ENCODE results near the gene DOCK8. TPM values are rescaled to one million over a fixed set of nuclear protein-coding genes. Genes with fewer than 3 reads are reported as not detected.

The DOCK8 gene
- total RNA-seq, 1 experiment from 2014 or later, result 0.37 TPM

DNA sequence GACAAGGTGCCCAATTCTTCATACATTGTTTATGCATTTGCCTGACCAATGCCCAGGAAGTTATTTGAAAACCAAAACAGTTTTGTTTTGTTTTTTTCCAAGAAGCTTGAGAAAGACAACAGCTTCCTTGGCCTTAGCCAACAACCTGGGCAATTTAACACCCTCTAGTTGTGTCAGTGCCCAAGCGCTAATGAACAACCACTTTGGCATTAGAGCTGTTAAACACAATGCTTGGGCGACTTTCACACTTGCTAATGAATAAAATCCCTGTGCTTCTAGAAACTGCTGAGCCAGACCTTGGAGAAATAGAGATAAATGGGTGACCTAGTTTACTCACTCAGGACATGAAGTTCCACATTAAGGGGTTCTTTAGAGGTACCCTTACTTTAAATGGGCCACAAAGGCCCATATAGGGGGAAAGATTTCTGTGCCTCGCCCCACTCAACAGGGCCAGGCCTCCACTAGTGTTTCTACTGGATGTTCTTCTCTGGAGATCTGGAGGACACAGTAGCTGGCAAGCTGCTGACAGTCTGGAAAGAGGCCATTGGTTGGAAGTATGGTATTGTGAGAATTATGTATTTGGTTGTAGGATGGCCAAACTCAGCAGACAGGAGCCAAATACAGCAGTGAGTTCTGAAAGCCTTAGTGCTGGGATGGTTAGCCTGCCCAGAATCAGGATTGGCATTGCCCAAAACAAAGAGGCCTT is 179.8 kb downstream of the DOCK8 start:
- Histone ChIP-seq H3K9me3 (ENCODE audit: control insufficient read depth in 1 of 2, insufficient read depth in 1 of 2, low read depth in 1 of 2, low read length in 2 of 2) (no peaks in the 10 kb centered on the region), H2AFZ (ENCODE audit: low read depth, low read length, poor library complexity, severe bottlenecking) (no peak overlapping the region), H3K27me3 (ENCODE audit: insufficient read depth, low read length) (no peaks in the 10 kb centered on the region), H3K4me2 (ENCODE audit: low read length) (no peak overlapping the region), H3K36me3 (ENCODE audit: control insufficient read depth in 1 of 2, insufficient read depth in 2 of 2, low read length in 2 of 2) (no peaks in the 10 kb centered on the region), H3K4me3 (replicated peaks in 1 of 2; ENCODE audit: low read depth in 1 of 2, low read length in 2 of 2) (no peak overlapping the region), H3K79me2 (ENCODE audit: insufficient read depth, low read length) (no peaks in the 10 kb centered on the region), H3K27ac (ENCODE audit: low read depth, low read length) (no peak overlapping the region), H4K20me1 (ENCODE audit: insufficient read depth) (no peaks in the 10 kb centered on the region), H3K4me1 (ENCODE audit: control insufficient read depth in 1 of 2, insufficient read depth in 2 of 2, low read length in 2 of 2) (no peaks in the 10 kb centered on the region), H3K9me2 (ENCODE audit: insufficient read depth) (no peaks in the 10 kb centered on the region), H3K9ac (ENCODE audit: low read length) (no peak overlapping the region)
- POLR2A ChIA-PET, result no interaction called here
- ATAC-seq, result no peak
- no TSS peak for BruUV-seq (replicated peaks)
- TF ChIP-seq SIN3A (IDR thresholded peaks at IDR 0.05; ENCODE audit: low read depth) (no peak), TCF7L2 (IDR thresholded peaks at IDR 0.05; ENCODE audit: borderline replicate concordance, extremely low read depth, insufficient read depth, insufficient read length) (no peak), ZFX (IDR thresholded peaks at IDR 0.05) (no peak), SP1 (IDR thresholded peaks at IDR 0.05; ENCODE audit: low read depth) (no peak), RAD21 (IDR thresholded peaks at IDR 0.05; ENCODE audit: low read depth) (no peak), JUND (IDR thresholded peaks at IDR 0.05) (no peak), ELF1 (IDR thresholded peaks at IDR 0.05; ENCODE audit: borderline replicate concordance, low read depth) (no peak), EZH2phosphoT487 (IDR thresholded peaks at IDR 0.05; ENCODE audit: borderline replicate concordance) (no peak), CBX3 (IDR thresholded peaks at IDR 0.05; ENCODE audit: low read depth) (no peak), FOSL1 (IDR thresholded peaks at IDR 0.05; ENCODE audit: low read depth) (no peak), EZH2 (IDR thresholded peaks at IDR 0.05) (no peak), CEBPB (IDR thresholded peaks at IDR 0.05; ENCODE audit: low read depth) (no peak), YY1 (IDR thresholded peaks at IDR 0.05; ENCODE audit: extremely low read depth, insufficient replicate concordance, low read depth, low read length) (no peak)
- TF ChIP-seq, protein P1, sequence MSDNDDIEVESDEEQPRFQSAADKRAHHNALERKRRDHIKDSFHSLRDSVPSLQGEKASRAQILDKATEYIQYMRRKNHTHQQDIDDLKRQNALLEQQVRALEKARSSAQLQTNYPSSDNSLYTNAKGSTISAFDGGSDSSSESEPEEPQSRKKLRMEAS (IDR thresholded peaks at IDR 0.05), result no peak
- TF ChIP-seq, protein P2, sequence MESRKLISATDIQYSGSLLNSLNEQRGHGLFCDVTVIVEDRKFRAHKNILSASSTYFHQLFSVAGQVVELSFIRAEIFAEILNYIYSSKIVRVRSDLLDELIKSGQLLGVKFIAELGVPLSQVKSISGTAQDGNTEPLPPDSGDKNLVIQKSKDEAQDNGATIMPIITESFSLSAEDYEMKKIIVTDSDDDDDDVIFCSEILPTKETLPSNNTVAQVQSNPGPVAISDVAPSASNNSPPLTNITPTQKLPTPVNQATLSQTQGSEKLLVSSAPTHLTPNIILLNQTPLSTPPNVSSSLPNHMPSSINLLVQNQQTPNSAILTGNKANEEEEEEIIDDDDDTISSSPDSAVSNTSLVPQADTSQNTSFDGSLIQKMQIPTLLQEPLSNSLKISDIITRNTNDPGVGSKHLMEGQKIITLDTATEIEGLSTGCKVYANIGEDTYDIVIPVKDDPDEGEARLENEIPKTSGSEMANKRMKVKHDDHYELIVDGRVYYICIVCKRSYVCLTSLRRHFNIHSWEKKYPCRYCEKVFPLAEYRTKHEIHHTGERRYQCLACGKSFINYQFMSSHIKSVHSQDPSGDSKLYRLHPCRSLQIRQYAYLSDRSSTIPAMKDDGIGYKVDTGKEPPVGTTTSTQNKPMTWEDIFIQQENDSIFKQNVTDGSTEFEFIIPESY (IDR thresholded peaks at IDR 0.05; ENCODE audit: extremely low read depth, insufficient replicate concordance, low read length), result no peak
- RAD21 ChIA-PET (ENCODE audit: low non-redundant PET in 1 of 2, low total read pairs in 2 of 2, uncharacterized antibody in 2 of 2, unreplicated experiment in 2 of 2), result no interaction called here
- no peak for DNase-seq (ENCODE audit: low read depth, low spot score)
- intact Hi-C loops (cut with micrococcal nuclease), result no loop called here
- CTCF ChIA-PET, result no interaction called here

All from HCT116 (cell line).